Sigmoid colon (tissue), 7 donors: Measurements from ENCODE around the gene SPRY4. TPM values are rescaled to one million over a fixed set of nuclear protein-coding genes. Genes with fewer than 3 reads are reported as not detected.
"Not testable (repeated sequence)": the region's sequence is repeated elsewhere in the genome, so short reads cannot be mapped to it uniquely, and the experiment has no call there.

Experiments used
- DNase-seq: peaks from one replicate; pipeline ENCODE4 v3.0.0-alpha.2; 2019
- H3K27ac ChIP-seq, 4 donors: fragments of 200-600 bp; sonication (generic); one replicate each; pipeline ENCODE4 v1.5.1; 2016 to 2019; ENCODE audit warnings: mild to moderate bottlenecking in 1 of 4
- H3K27me3 ChIP-seq, 3 donors: fragments of 200-600 bp; sonication (generic); one replicate each; pipeline ENCODE4 v1.5.1; 2019; ENCODE audit warnings: mild to moderate bottlenecking in 1 of 3
- H3K36me3 ChIP-seq, 4 donors: fragments of 200-600 bp; sonication (generic); one replicate each; pipeline ENCODE4 v1.5.1; 2016 to 2019
- H3K4me1 ChIP-seq, 4 donors: fragments of 200-600 bp; sonication (generic); one replicate each; pipeline ENCODE4 v1.5.1; 2017 to 2019
- H3K4me3 ChIP-seq, 4 donors: fragments of 200-600 bp; sonication (generic); one replicate each; pipeline ENCODE4 v1.5.1; 2017 to 2019; ENCODE audit warnings: mild to moderate bottlenecking in 2 of 4, moderate library complexity in 1 of 4
- H3K9me3 ChIP-seq, 4 donors: fragments of 200-600 bp in 3 of 4; sonication (generic) in 3 of 4; one replicate each; pipeline versions ENCODE4 v1.5.1 to v1.6.1; 2013 to 2019
- EP300 ChIP-seq, 4 donors: sonication (generic); formaldehyde crosslinking; IDR thresholded peaks; one replicate each; pipeline ENCODE4 v1.6.1; 2017; ENCODE audit warnings: antibody characterized with exemption in 4 of 4
- POLR2A ChIP-seq, 2 donors: fragments of 450-650 bp; IDR thresholded peaks; one replicate each; pipeline ENCODE4 v1.6.1; 2016; ENCODE audit warnings: antibody characterized with exemption in 2 of 2, mild to moderate bottlenecking in 2 of 2, moderate library complexity in 2 of 2
- POLR2AphosphoS5 ChIP-seq, 4 donors: sonication (generic); formaldehyde crosslinking; IDR thresholded peaks; one replicate each; pipeline ENCODE4 v1.6.1; 2017; ENCODE audit warnings: antibody characterized with exemption in 4 of 4
- WGBS, 2 donors: extraction: QIAGEN DNeasy Blood & Tissue Kit; methylation state at CpG; one replicate each; pipeline ENCODE4 v1.1.7; 2013; 5-methylcytosine and 5-hydroxymethylcytosine counted together
- intact Hi-C: fragments of 100-400 bp; cut with DNase I; formaldehyde crosslinking; loops from one replicate; pipeline ENCODE4 v1.15.1; 2023
- polyA plus RNA-seq, 3 donors: library from polyadenylated mRNA; stranded (reverse); fragments of 200-250 nt; gene quantifications; one replicate each; pipeline ENCODE4 v1.2.3, GENCODE V29; 2013
- total RNA-seq, 4 donors: library from RNA; depleted of rRNA; stranded (reverse); fragments of >200 nt; gene quantifications; one replicate each; pipeline ENCODE4 v1.1.0, GENCODE V29; 2016
- TF ChIP-seq, protein P1 (sequence below), 4 experiments: fragments of 450-650 bp in 3 of 4; fragments of 200-600 bp in 1 of 4; IDR thresholded peaks; one replicate each; pipeline ENCODE4 v1.5.1; 2016 to 2019; ENCODE audit warnings: antibody characterized with exemption in 4 of 4, mild to moderate bottlenecking in 3 of 4, moderate library complexity in 2 of 4
- donor health status: healthy with polysubstance abuse.
- donor health status: Bipolar disorder and iron deficiency.
- donor health status: healthy.

The SPRY4 gene
- total and polyA plus RNA-seq, 7 donors = 1.8 to 15.7 (median 8.6) TPM

DNA sequence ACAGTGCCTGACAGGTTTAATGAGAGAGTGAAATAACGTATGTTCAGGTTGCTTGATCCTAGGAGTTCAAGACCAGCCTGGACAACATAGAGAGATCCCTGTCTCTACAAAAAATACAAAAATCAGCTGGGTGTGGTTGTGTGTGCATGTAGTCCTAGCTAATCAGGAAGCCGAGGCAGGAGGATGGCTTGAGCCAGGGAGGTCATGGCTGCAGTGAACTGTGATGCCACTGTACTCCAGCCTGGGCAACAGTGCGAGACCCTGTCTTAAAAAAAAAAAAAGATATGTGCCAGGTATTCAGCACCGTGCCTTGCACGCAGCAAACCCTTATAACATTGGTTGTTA lies 38.8 kb upstream of the SPRY4 start:
- Histone ChIP-seq H3K36me3 (no peaks in the 10 kb centered on the region), H3K27me3 (no peaks in the 10 kb centered on the region), H3K9me3 (no peaks in the 10 kb centered on the region), H3K4me1 (peaks cover 0 to 11% (median 9%) of the 10 kb centered on the region in 4 donors), H3K27ac (peak overlapping the region in 3 of 4 donors; percentile 50 to 74 (median 60)), H3K4me3 (no peak overlapping the region)
- TF ChIP-seq EP300 (IDR thresholded peaks at IDR 0.05) = no peak
- no peak for TF ChIP-seq POLR2A (IDR thresholded peaks at IDR 0.05)
- no peak for TF ChIP-seq POLR2AphosphoS5 (IDR thresholded peaks at IDR 0.05)
- TF ChIP-seq, protein P1, sequence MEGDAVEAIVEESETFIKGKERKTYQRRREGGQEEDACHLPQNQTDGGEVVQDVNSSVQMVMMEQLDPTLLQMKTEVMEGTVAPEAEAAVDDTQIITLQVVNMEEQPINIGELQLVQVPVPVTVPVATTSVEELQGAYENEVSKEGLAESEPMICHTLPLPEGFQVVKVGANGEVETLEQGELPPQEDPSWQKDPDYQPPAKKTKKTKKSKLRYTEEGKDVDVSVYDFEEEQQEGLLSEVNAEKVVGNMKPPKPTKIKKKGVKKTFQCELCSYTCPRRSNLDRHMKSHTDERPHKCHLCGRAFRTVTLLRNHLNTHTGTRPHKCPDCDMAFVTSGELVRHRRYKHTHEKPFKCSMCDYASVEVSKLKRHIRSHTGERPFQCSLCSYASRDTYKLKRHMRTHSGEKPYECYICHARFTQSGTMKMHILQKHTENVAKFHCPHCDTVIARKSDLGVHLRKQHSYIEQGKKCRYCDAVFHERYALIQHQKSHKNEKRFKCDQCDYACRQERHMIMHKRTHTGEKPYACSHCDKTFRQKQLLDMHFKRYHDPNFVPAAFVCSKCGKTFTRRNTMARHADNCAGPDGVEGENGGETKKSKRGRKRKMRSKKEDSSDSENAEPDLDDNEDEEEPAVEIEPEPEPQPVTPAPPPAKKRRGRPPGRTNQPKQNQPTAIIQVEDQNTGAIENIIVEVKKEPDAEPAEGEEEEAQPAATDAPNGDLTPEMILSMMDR (IDR thresholded peaks at IDR 0.05) = no peak
- peak; percentile 7 for DNase-seq
- 90 to 93% methylated on average over 5 of the region's 5 CpGs for WGBS, 2 donors
- intact Hi-C loops = no loop called here

DNA sequence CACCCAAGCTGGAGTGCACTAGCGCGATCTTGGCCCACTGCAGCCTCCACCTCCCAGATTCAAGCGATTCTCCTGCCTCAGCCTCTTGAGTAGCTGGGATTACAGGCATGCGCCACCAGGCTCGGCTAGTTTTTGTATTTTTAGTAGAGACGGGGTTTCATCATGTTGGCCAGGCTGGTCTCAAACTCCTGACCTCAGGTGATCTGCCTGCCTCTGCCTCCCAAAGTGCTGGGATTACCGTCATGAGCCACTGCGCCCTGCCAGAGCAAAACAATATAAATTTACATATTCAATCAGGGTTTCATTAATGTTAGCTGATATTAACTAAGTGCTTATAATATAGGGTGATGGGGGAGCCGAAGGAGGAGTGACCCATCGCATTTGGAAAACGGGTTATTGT lies 37.4 kb upstream of the SPRY4 start:
- H3K36me3 ChIP-seq, H3K4me3 ChIP-seq, intact Hi-C loops, H3K9me3 ChIP-seq, H3K27me3 ChIP-seq: not testable (repeated sequence)
- peak; percentile 22 for DNase-seq
- Histone ChIP-seq H3K4me1 (peaks cover 0 to 22% (median 18%) of the 10 kb centered on the region in 4 donors), H3K27ac (peak overlapping the region; percentile 50 to 74 (median 54))
- WGBS, 2 donors = 93 to 94% methylated on average over 11 of the region's 11 CpGs

DNA sequence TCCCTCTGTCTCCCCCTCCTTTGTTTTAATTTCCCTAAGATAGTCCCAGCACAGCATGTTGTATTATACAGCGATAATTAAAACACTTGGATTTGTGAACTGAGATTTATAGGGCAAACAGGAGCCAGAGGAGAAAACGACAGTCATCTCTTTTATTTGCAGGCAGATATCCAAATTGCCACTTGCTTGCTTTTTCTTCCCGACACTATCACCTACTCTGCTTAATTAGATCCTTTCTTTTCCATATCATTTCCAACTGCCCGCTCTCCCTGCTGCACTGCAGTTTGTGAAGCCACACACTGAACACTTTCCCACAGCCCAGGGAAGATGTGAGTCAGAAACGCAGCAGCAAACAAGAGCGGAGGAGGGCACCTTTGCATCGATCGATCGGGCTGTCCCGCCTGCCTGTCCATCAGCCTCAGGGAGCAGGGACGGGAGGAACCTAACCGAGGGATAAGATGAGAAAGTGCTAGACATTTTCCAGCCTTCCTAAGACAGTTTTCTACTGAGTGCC lies 35.8 kb upstream of the SPRY4 start:
- Histone ChIP-seq H3K4me1 (peaks cover 0 to 28% (median 21%) of the 10 kb centered on the region in 4 donors), H3K27me3 (no peaks in the 10 kb centered on the region), H3K9me3 (no peaks in the 10 kb centered on the region), H3K36me3 (no peaks in the 10 kb centered on the region), H3K27ac (no peak overlapping the region), H3K4me3 (no peak overlapping the region)
- TF ChIP-seq, protein P1 (IDR thresholded peaks at IDR 0.05) = no peak
- TF ChIP-seq EP300 (IDR thresholded peaks at IDR 0.05) (no peak), POLR2AphosphoS5 (IDR thresholded peaks at IDR 0.05) (no peak), POLR2A (IDR thresholded peaks at IDR 0.05) (no peak)
- 17 to 59% methylated on average over 12 of the region's 12 CpGs for WGBS, 2 donors
- intact Hi-C loops = no loop called here
- DNase-seq = peak; percentile 53

DNA sequence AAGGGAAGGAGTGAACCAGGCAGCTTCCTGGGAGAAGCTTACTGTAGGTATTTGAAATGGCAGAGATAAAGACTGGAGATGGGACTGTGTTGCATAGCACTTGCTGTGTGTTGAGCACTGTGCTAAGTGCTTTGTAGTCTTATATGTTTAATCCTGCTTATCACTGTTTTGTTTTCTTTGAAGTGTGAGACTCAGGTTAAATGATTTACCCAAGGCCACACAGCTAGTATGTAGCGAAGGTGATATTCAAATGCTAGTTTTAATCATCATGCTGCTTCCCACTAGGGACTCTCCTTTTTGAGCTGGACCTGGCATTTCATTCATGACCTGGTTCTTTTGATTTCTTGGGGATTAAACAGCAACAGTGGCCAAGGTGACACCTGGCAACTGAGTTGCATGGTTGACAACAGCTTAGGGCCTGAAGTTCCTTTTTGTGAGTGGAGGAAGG lies 35.3 kb upstream of the SPRY4 start:
- H3K36me3 ChIP-seq = no peaks in the 10 kb centered on the region
- H3K4me3 ChIP-seq = no peak overlapping the region
- 34 to 60% methylated on average over 1 of the region's 1 CpG for WGBS, 2 donors
- peaks cover 0 to 28% (median 21%) of the 10 kb centered on the region in 4 donors for H3K4me1 ChIP-seq
- intact Hi-C loops = no loop called here
- H3K9me3 ChIP-seq = no peaks in the 10 kb centered on the region
- no peak for TF ChIP-seq EP300 (IDR thresholded peaks at IDR 0.05)
- no peak for TF ChIP-seq POLR2AphosphoS5 (IDR thresholded peaks at IDR 0.05)
- TF ChIP-seq, protein P1 (IDR thresholded peaks at IDR 0.05) = no peak
- TF ChIP-seq POLR2A (IDR thresholded peaks at IDR 0.05) = no peak
- H3K27me3 ChIP-seq = no peaks in the 10 kb centered on the region
- no peak overlapping the region for H3K27ac ChIP-seq
- DNase-seq = no peak

DNA sequence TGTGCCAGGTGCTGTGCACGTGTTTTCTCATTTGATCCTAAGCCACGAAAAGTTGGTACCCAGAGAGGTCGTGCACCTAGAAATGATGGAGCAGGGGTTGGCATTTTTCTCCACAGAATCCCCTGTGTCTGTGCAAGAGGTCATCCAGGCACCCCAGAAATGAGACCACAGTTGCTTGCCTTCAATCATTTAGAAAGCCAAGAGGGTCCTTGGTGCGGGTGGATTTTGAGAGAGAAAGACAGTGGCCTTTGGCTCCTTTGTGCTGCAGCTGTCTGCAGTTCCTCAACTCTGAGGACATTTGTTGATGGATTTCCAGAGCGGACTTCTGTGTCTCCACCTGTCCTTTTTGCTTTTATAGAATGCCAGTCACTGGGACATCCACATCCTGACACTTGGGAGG lies 33.8 kb upstream of the SPRY4 start:
- peaks cover 0 to 28% (median 21%) of the 10 kb centered on the region in 4 donors for H3K4me1 ChIP-seq
- no peaks in the 10 kb centered on the region for H3K27me3 ChIP-seq
- TF ChIP-seq, protein P1 (IDR thresholded peaks at IDR 0.05) = no peak
- TF ChIP-seq POLR2A (IDR thresholded peaks at IDR 0.05) = no peak
- no peak for TF ChIP-seq POLR2AphosphoS5 (IDR thresholded peaks at IDR 0.05)
- no peak for TF ChIP-seq EP300 (IDR thresholded peaks at IDR 0.05)
- peak; percentile 24 for DNase-seq
- H3K4me3 ChIP-seq = no peak overlapping the region
- 93 to 95% methylated on average over 5 of the region's 5 CpGs for WGBS, 2 donors
- intact Hi-C loops = loop anchor here (10.0 kb wide), 2 partner anchors 186 to 344 kb away; partner anchors contain the start of gene GNPDA1
- peak overlapping the region in 1 of 4 donors; percentile 97 for H3K27ac ChIP-seq
- H3K9me3 ChIP-seq = no peaks in the 10 kb centered on the region
- no peaks in the 10 kb centered on the region for H3K36me3 ChIP-seq
